ENCODE results near the gene MARCHF2.

MARCHF2 gene

GRCh38 chr19:8366961-8367326 lies 46.2 kb upstream of the MARCHF2 start:
- no peak for DNase-seq
- Histone ChIP-seq H3F3A (ENCODE audit: insufficient read depth, low read length) (no peaks in the 10 kb centered on the region), H3K9me2 (replicated peaks; ENCODE audit: insufficient read depth, low read length) (no peaks in the 10 kb centered on the region), H3K4me3 (ENCODE audit: low read length) (no peak overlapping the region), H3K27ac (ENCODE audit: low read length) (no peak overlapping the region), H3K9ac (ENCODE audit: low read length) (no peak overlapping the region), H3K27me3 (replicated peaks; ENCODE audit: insufficient read depth, low read length) (peaks cover 34% of the 10 kb centered on the region), H3K4me2 (ENCODE audit: low read depth, low read length) (no peak overlapping the region), H4K20me1 (ENCODE audit: insufficient read depth, low read length) (no peaks in the 10 kb centered on the region), H2AFZ (ENCODE audit: low read length) (no peak overlapping the region), H3K79me2 (ENCODE audit: low read length) (no peaks in the 10 kb centered on the region), H3K36me3 (replicated peaks; ENCODE audit: insufficient read depth, low read length) (no peaks in the 10 kb centered on the region), H3K4me1 (ENCODE audit: low read length) (peaks cover 4% of the 10 kb centered on the region), H3K9me3 (replicated peaks; ENCODE audit: insufficient read depth, low read length) (no peaks in the 10 kb centered on the region)
- TF ChIP-seq CTCF (IDR thresholded peaks at IDR 0.05; ENCODE audit: low read length) (no peak), EZH2phosphoT487 (IDR thresholded peaks at IDR 0.05; ENCODE audit: low read length) (no peak), EZH2 (optimal IDR thresholded peaks at IDR 0.05; ENCODE audit: low read depth, low read length) (no peak)

- no peaks in the 10 kb centered on the region for H3K4me1 ChIP-seq (ENCODE audit: low read length)
- H3K4me3 ChIP-seq (ENCODE audit: low read length): no peak overlapping the region
- TF ChIP-seq EZH2 (optimal IDR thresholded peaks at IDR 0.05; ENCODE audit: low read depth, low read length) (no peak), CTCF (IDR thresholded peaks at IDR 0.05; ENCODE audit: low read length) (no peak), EZH2phosphoT487 (IDR thresholded peaks at IDR 0.05; ENCODE audit: low read length) (no peak)
- H3K27me3 ChIP-seq (replicated peaks; ENCODE audit: insufficient read depth, low read length): peaks cover 29% of the 10 kb centered on the region
- no peak for DNase-seq
- no peaks in the 10 kb centered on the region for H3K79me2 ChIP-seq (ENCODE audit: low read length)
- H2AFZ ChIP-seq (ENCODE audit: low read length): no peak overlapping the region
- H3K9me2 ChIP-seq (replicated peaks; ENCODE audit: insufficient read depth, low read length): no peaks in the 10 kb centered on the region
- no peak overlapping the region for H3K9ac ChIP-seq (ENCODE audit: low read length)
- no peaks in the 10 kb centered on the region for H3K9me3 ChIP-seq (replicated peaks; ENCODE audit: insufficient read depth, low read length)
- no peak overlapping the region for H3K4me2 ChIP-seq (ENCODE audit: low read depth, low read length)
- H3F3A ChIP-seq (ENCODE audit: insufficient read depth, low read length): no peaks in the 10 kb centered on the region
- H4K20me1 ChIP-seq (ENCODE audit: insufficient read depth, low read length): no peaks in the 10 kb centered on the region
- H3K36me3 ChIP-seq (replicated peaks; ENCODE audit: insufficient read depth, low read length): no peaks in the 10 kb centered on the region
- no peak overlapping the region for H3K27ac ChIP-seq (ENCODE audit: low read length)
Observed at GRCh38 chr19:8367327-8368001, 45.6 kb upstream of the MARCHF2 start.

GRCh38 chr19:8370176-8371010 lies 42.7 kb upstream of the MARCHF2 start:
- H4K20me1 ChIP-seq (ENCODE audit: insufficient read depth, low read length): no peaks in the 10 kb centered on the region
- H3K4me3 ChIP-seq (ENCODE audit: low read length): no peak overlapping the region
- no peaks in the 10 kb centered on the region for H3F3A ChIP-seq (ENCODE audit: insufficient read depth, low read length)
- no peak for DNase-seq
- no peak for TF ChIP-seq EZH2phosphoT487 (IDR thresholded peaks at IDR 0.05; ENCODE audit: low read length)
- no peak for TF ChIP-seq EZH2 (optimal IDR thresholded peaks at IDR 0.05; ENCODE audit: low read depth, low read length)
- TF ChIP-seq CTCF (IDR thresholded peaks at IDR 0.05; ENCODE audit: low read length): no peak
- H3K27ac ChIP-seq (ENCODE audit: low read length): no peak overlapping the region
- H3K27me3 ChIP-seq (replicated peaks; ENCODE audit: insufficient read depth, low read length): peaks cover 11% of the 10 kb centered on the region
- no peaks in the 10 kb centered on the region for H3K36me3 ChIP-seq (replicated peaks; ENCODE audit: insufficient read depth, low read length)
- H2AFZ ChIP-seq (ENCODE audit: low read length): no peak overlapping the region
- no peaks in the 10 kb centered on the region for H3K4me1 ChIP-seq (ENCODE audit: low read length)
- H3K9ac ChIP-seq (ENCODE audit: low read length): no peak overlapping the region
- H3K79me2 ChIP-seq (ENCODE audit: low read length): no peaks in the 10 kb centered on the region
- H3K4me2 ChIP-seq (ENCODE audit: low read depth, low read length): no peak overlapping the region
- no peaks in the 10 kb centered on the region for H3K9me2 ChIP-seq (replicated peaks; ENCODE audit: insufficient read depth, low read length)
- H3K9me3 ChIP-seq (replicated peaks; ENCODE audit: insufficient read depth, low read length): no peaks in the 10 kb centered on the region
